Upper lobe of right lung (tissue), 1 donor: ENCODE data around the gene BDKRB1. TPM values are rescaled to one million over a fixed set of nuclear protein-coding genes. Genes with fewer than 3 reads are reported as not detected.

Experiments used
- ATAC-seq: fragments of 200-7000 bp; cut with Tn5 transposase; one replicate; pipeline ENCODE4 v1.9.1; 2020; ENCODE audit warnings: mild to moderate bottlenecking, moderate library complexity
- DNase-seq: peaks from one replicate; pipeline ENCODE4 v3.0.0-alpha.2; 2020
- H3K27ac ChIP-seq: fragments of 200-600 bp; one replicate; pipeline ENCODE4 v1.8.0; 2022
- H3K27me3 ChIP-seq: fragments of 200-600 bp; one replicate; pipeline ENCODE4 v1.8.0; 2022; ENCODE audit warnings: mild to moderate bottlenecking
- H3K36me3 ChIP-seq: fragments of 200-600 bp; one replicate; pipeline ENCODE4 v1.8.0; 2022
- H3K4me1 ChIP-seq: fragments of 200-600 bp; one replicate; pipeline ENCODE4 v1.8.0; 2022
- H3K4me3 ChIP-seq: fragments of 200-600 bp; one replicate; pipeline ENCODE4 v1.8.0; 2022; ENCODE audit warnings: mild to moderate bottlenecking
- H3K9me3 ChIP-seq: fragments of 200-600 bp; one replicate; pipeline ENCODE4 v1.8.0; 2022
- intact Hi-C: fragments of 100-400 bp; cut with DNase I; formaldehyde crosslinking; loops from one replicate; pipeline ENCODE4 v1.11.0; 2022
- total RNA-seq: library from RNA; stranded (reverse); fragmentation: NEBNext Ultra II Directional; extraction: Animal tissue kit (Norgen Biotek cat#: 25700); gene quantifications from one replicate; pipeline ENCODE4 v1.2.1, GENCODE V29; 2021
- TF ChIP-seq, protein P1 (sequence below): fragments of 200-600 bp; IDR thresholded peaks from one replicate; pipeline ENCODE4 v1.8.0; 2022; ENCODE audit warnings: antibody characterized with exemption
- donor health status: DM: no; HTN: yes; CAD: no; lungs with severe emphysema.

Gene BDKRB1
- total RNA-seq, 1 donor from 2014 or later = not detected

- intact Hi-C loops = no loop called here
- ATAC-seq (peak; percentile 74), DNase-seq (peak; percentile 60)
- Histone ChIP-seq H3K9me3 (no peaks in the 10 kb centered on the region), H3K27ac (no peak overlapping the region), H3K36me3 (no peaks in the 10 kb centered on the region), H3K27me3 (no peaks in the 10 kb centered on the region), H3K4me3 (no peak overlapping the region), H3K4me1 (no peaks in the 10 kb centered on the region)
- TF ChIP-seq, protein P1, sequence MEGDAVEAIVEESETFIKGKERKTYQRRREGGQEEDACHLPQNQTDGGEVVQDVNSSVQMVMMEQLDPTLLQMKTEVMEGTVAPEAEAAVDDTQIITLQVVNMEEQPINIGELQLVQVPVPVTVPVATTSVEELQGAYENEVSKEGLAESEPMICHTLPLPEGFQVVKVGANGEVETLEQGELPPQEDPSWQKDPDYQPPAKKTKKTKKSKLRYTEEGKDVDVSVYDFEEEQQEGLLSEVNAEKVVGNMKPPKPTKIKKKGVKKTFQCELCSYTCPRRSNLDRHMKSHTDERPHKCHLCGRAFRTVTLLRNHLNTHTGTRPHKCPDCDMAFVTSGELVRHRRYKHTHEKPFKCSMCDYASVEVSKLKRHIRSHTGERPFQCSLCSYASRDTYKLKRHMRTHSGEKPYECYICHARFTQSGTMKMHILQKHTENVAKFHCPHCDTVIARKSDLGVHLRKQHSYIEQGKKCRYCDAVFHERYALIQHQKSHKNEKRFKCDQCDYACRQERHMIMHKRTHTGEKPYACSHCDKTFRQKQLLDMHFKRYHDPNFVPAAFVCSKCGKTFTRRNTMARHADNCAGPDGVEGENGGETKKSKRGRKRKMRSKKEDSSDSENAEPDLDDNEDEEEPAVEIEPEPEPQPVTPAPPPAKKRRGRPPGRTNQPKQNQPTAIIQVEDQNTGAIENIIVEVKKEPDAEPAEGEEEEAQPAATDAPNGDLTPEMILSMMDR = no peak
Measured at GRCh38 chr14:96249029-96249428, 7.0 kb upstream of the BDKRB1 start.

- no peak overlapping the region for H3K27ac ChIP-seq
- H3K4me3 ChIP-seq = no peak overlapping the region
- DNase-seq (no peak), ATAC-seq (no peak)
- no peaks in the 10 kb centered on the region for H3K4me1 ChIP-seq
- no peaks in the 10 kb centered on the region for H3K36me3 ChIP-seq
- intact Hi-C loops = no loop called here
- TF ChIP-seq, protein P1 = no peak
- no peaks in the 10 kb centered on the region for H3K9me3 ChIP-seq
- H3K27me3 ChIP-seq = no peaks in the 10 kb centered on the region
Measured at GRCh38 chr14:96250485-96250884, 5.5 kb upstream of the BDKRB1 start.

GRCh38 chr14:96251656-96252155 is 4.3 kb upstream of the BDKRB1 start:
- intact Hi-C loops = no loop called here
- Histone ChIP-seq H3K27ac (no peak overlapping the region), H3K9me3 (no peaks in the 10 kb centered on the region), H3K4me1 (no peaks in the 10 kb centered on the region), H3K36me3 (no peaks in the 10 kb centered on the region), H3K4me3 (no peak overlapping the region), H3K27me3 (no peaks in the 10 kb centered on the region)
- DNase-seq (no peak), ATAC-seq (no peak)
- TF ChIP-seq, protein P1 = no peak

DNA sequence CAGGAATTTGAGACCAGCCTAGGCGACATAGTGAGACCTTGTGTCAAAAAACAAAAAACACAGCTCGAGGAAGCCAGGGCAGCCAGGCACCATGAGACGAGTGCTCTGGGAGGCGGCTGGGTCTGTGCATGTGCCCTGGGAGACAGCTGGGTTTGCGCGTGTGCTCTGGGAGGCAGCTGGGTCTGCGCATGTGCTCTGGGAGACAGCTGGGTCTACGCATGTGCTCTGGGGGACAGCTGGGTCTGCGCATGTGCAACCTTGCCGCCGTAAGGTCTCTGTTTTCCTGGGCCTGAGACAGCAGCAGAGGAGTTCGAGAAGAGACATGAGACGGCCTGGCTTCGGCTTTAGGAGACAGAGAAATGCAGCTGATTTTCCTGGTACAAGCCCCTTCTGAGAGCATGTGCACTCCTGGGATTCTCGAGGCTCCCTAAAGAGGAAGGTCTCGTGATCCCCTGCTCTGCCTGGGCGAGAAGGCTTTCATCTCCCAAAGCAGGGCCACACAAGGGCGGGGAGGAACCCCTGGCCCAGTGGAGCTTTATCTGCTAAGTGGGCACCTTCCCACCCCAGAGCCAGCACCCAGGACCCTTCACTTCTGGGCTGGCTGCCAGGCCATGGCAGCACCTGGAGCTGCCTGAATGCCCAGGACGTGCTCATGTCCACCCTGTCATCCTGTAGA is 3.5 kb upstream of the BDKRB1 start:
- Histone ChIP-seq H3K27ac (no peak overlapping the region), H3K27me3 (no peaks in the 10 kb centered on the region), H3K4me1 (no peaks in the 10 kb centered on the region), H3K4me3 (no peak overlapping the region), H3K36me3 (no peaks in the 10 kb centered on the region), H3K9me3 (no peaks in the 10 kb centered on the region)
- intact Hi-C loops = no loop called here
- no peak for ATAC-seq
- TF ChIP-seq, protein P1 = no peak
- no peak for DNase-seq

DNA sequence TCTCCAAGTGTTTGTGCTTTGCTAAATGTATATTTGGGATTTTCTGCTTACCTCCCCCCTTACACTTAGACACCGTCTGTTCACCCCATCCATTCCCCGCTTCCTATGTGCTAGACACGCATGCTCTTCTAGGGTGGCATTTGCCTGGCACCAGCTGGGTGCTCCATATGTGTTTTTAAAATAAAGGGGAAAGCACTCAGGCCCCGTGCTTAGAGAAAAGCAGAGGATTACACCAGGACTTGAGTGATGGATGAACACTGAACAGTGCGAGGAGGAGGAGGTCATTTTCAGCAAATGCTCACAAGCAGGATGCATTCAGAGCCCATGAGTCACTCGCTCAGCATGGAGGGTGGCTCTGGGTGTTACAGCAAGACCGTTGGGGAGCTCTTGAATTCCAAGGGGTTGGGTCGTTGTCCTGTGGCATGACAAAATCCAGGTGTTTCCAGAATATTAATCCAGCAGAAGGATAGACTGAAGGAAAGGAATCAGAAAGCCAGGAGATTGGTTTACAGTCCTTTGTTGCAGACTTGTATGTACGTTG is 2.9 kb upstream of the BDKRB1 start:
- no peaks in the 10 kb centered on the region for H3K27me3 ChIP-seq
- DNase-seq = no peak
- intact Hi-C loops = no loop called here

More for the DNA sequence above, 2.9 kb upstream of the BDKRB1 start:
- no peaks in the 10 kb centered on the region for H3K4me1 ChIP-seq
- TF ChIP-seq, protein P1 = no peak
- no peaks in the 10 kb centered on the region for H3K9me3 ChIP-seq
- no peaks in the 10 kb centered on the region for H3K36me3 ChIP-seq
- ATAC-seq = peak; percentile 47
- no peak overlapping the region for H3K4me3 ChIP-seq
- H3K27ac ChIP-seq = no peak overlapping the region
